ENCODE data around the gene ATN1.

Gene ATN1

GRCh38 chr12:6970096-6970527, 42.4 kb downstream of the ATN1 start:
- peak overlapping the region; percentile 95 for H3K4me3 ChIP-seq (ENCODE audit: low read depth, low read length)
- TF ChIP-seq CTCF (IDR thresholded peaks at IDR 0.05; ENCODE audit: low read depth, low read length) = no peak

- TF ChIP-seq CTCF (IDR thresholded peaks at IDR 0.05; ENCODE audit: low read depth, low read length) = no peak
- no peak overlapping the region for H3K4me3 ChIP-seq (ENCODE audit: low read depth, low read length)
Observed at GRCh38 chr12:6974180-6974579, 46.4 kb downstream of the ATN1 start.

GRCh38 chr12:6975297-6976032, 47.7 kb downstream of the ATN1 start:
- no peak overlapping the region for H3K4me3 ChIP-seq (ENCODE audit: low read depth, low read length)
- TF ChIP-seq CTCF (IDR thresholded peaks at IDR 0.05; ENCODE audit: low read depth, low read length) = no peak

- TF ChIP-seq CTCF (IDR thresholded peaks at IDR 0.05; ENCODE audit: low read depth, low read length) = no peak
Observed at GRCh38 chr12:6977653-6978052, 49.9 kb downstream of the ATN1 start.

GRCh38 chr12:6978188-6978587, 50.4 kb downstream of the ATN1 start:
- no peak for TF ChIP-seq CTCF (IDR thresholded peaks at IDR 0.05; ENCODE audit: low read depth, low read length)

More at GRCh38 chr12:6977653-6978052, 49.9 kb downstream of the ATN1 start:
- no peak overlapping the region for H3K4me3 ChIP-seq (ENCODE audit: low read depth, low read length)

GRCh38 chr12:6978611-6979011, 50.9 kb downstream of the ATN1 start:
- TF ChIP-seq CTCF (IDR thresholded peaks at IDR 0.05; ENCODE audit: low read depth, low read length) = no peak
- H3K4me3 ChIP-seq (ENCODE audit: low read depth, low read length) = no peak overlapping the region

More at GRCh38 chr12:6978188-6978587, 50.4 kb downstream of the ATN1 start:
- no peak overlapping the region for H3K4me3 ChIP-seq (ENCODE audit: low read depth, low read length)

GRCh38 chr12:6979021-6979420, 51.3 kb downstream of the ATN1 start:
- H3K4me3 ChIP-seq (ENCODE audit: low read depth, low read length) = no peak overlapping the region
- no peak for TF ChIP-seq CTCF (IDR thresholded peaks at IDR 0.05; ENCODE audit: low read depth, low read length)

Measured in WI38 (cell line).